ENCODE measurements around the gene CC2D1B. TPM values are rescaled to one million over a fixed set of nuclear protein-coding genes. Genes with fewer than 3 reads are reported as not detected.

The CC2D1B gene, protein sequence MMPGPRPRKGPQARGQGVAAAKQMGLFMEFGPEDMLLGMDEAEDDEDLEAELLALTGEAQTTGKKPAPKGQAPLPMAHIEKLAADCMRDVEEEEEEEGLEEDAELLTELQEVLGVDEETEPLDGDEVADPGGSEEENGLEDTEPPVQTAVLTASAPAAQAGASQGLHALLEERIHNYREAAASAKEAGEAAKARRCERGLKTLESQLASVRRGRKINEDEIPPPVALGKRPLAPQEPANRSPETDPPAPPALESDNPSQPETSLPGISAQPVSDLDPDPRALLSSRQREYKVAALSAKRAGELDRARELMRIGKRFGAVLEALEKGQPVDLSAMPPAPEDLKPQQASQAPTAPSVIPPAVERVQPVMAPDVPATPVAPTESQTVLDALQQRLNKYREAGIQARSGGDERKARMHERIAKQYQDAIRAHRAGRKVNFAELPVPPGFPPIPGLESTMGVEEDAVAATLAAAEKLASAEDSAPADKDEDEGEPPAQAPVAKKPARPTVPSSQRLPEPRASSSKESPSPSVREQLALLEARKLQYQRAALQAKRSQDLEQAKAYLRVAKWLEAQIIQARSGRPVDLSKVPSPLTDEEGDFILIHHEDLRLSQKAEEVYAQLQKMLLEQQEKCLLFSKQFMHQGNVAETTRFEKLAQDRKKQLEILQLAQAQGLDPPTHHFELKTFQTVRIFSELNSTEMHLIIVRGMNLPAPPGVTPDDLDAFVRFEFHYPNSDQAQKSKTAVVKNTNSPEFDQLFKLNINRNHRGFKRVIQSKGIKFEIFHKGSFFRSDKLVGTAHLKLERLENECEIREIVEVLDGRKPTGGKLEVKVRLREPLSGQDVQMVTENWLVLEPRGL
- 20.1 and 24.6 TPM in 2 replicates for polyA plus RNA-seq
- polyA minus RNA-seq, result 23.3 and 23.6 TPM in 2 replicates

DNA sequence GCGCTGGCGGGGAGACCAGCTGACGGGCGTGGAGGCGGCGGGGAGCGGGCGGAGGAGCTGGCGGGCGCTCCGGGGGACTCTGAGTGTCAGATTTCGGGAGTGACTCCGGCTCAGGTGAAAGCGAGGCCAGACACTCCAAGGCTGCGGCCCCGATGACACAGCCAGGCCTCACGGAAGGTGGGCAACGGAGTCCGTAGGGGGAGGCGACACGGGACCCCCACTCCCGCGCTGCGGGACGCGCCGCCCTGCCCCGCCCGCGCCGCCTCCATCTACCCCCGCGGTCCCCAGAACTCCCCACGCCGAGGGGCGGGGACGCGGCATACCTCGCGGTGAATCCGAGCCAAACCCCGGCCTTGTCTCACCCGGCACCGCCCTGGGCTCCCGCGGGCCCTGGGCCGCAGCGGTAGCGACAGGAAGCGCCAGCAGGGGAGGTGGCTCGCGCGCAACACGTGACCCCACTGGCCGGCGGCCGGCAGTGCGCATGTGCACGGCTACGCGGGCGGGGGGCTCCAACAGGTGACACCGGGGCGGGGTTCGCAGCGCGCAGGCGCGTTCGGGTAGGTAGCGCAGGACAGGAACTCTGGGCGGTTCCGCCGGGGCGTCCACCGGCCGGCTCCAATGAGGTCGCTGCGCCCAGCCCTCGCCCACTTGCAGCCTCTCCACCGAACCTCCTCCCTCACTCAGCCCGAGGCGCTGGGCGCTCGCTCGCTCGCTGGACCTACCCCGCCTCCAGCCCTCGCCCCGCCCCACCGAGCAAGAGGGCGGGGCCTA lies at the start of gene CC2D1B:
TSS of gene CC2D1B (minus strand) at position 460 of the 771 bp plus-strand sequence. CDS start 1,585 bp downstream, outside the sequence.
- Histone ChIP-seq H4K20me1 (ENCODE audit: insufficient read depth) (no peaks in the 10 kb centered on the region), H3K36me3 (ENCODE audit: insufficient read depth, low read length) (no peaks in the 10 kb centered on the region), H2AFZ (ENCODE audit: low read depth, low read length) (peak within 1 kb of the TSS; percentile 93), H3K4me3 (ENCODE audit: low read length) (peak within 1 kb of the TSS; percentile 98), H3K9me3 (ENCODE audit: low read length) (no peaks in the 10 kb centered on the region), H3K4me2 (ENCODE audit: low read length) (peak within 1 kb of the TSS; percentile 100), H3K27ac (ENCODE audit: low read length) (peak within 1 kb of the TSS; percentile 83), H3K79me2 (replicated peaks; ENCODE audit: insufficient read depth, low read length) (peaks cover 18% of the 10 kb centered on the region), H3K9ac (ENCODE audit: low read length) (peak within 1 kb of the TSS; percentile 93), H3F3A (ENCODE audit: insufficient read depth, low read length, poor library complexity, severe bottlenecking) (no peaks in the 10 kb centered on the region), H3K9me2 (ENCODE audit: insufficient read depth, low read length) (no peaks in the 10 kb centered on the region), H3K27me3 (ENCODE audit: insufficient read depth, low read depth, low read length) (no peaks in the 10 kb centered on the region)
- peak; percentile 96 for TF ChIP-seq POLR2AphosphoS5 (IDR thresholded peaks at IDR 0.05)
- TF ChIP-seq SMC3 (conservative IDR thresholded peaks at IDR 0.05; ENCODE audit: poor library complexity), result peak; percentile 39
- peak; percentile 80 for TF ChIP-seq MXI1 (conservative IDR thresholded peaks at IDR 0.05; ENCODE audit: poor library complexity, severe bottlenecking)
- TF ChIP-seq EZH2 (IDR thresholded peaks at IDR 0.05; ENCODE audit: borderline replicate concordance, insufficient read depth, low read length, poor library complexity, severe bottlenecking), result no peak
- no peak for TF ChIP-seq EP300 (conservative IDR thresholded peaks at IDR 0.05; ENCODE audit: poor library complexity, severe bottlenecking)
- TF ChIP-seq RAD21 (conservative IDR thresholded peaks at IDR 0.05), result peak; percentile 16
- peak; percentile 14 for TF ChIP-seq REST (IDR thresholded peaks at IDR 0.05; ENCODE audit: borderline replicate concordance)
- TF ChIP-seq, protein P1, sequence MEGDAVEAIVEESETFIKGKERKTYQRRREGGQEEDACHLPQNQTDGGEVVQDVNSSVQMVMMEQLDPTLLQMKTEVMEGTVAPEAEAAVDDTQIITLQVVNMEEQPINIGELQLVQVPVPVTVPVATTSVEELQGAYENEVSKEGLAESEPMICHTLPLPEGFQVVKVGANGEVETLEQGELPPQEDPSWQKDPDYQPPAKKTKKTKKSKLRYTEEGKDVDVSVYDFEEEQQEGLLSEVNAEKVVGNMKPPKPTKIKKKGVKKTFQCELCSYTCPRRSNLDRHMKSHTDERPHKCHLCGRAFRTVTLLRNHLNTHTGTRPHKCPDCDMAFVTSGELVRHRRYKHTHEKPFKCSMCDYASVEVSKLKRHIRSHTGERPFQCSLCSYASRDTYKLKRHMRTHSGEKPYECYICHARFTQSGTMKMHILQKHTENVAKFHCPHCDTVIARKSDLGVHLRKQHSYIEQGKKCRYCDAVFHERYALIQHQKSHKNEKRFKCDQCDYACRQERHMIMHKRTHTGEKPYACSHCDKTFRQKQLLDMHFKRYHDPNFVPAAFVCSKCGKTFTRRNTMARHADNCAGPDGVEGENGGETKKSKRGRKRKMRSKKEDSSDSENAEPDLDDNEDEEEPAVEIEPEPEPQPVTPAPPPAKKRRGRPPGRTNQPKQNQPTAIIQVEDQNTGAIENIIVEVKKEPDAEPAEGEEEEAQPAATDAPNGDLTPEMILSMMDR (IDR thresholded peaks at IDR 0.05; ENCODE audit: poor library complexity, severe bottlenecking), result peak; percentile 48
- peak; percentile 45 for TF ChIP-seq TAF1 (IDR thresholded peaks at IDR 0.05; ENCODE audit: low read depth)

All from neural cell (in vitro differentiated cells).